ENCODE results near the gene SYF2. TPM values are rescaled to one million over a fixed set of nuclear protein-coding genes. Genes with fewer than 3 reads are reported as not detected.

Gene SYF2
- total and polyA plus RNA-seq, 7 experiments from 2014 or later, result 44.4 to 83.3 (median 71.6) TPM

DNA sequence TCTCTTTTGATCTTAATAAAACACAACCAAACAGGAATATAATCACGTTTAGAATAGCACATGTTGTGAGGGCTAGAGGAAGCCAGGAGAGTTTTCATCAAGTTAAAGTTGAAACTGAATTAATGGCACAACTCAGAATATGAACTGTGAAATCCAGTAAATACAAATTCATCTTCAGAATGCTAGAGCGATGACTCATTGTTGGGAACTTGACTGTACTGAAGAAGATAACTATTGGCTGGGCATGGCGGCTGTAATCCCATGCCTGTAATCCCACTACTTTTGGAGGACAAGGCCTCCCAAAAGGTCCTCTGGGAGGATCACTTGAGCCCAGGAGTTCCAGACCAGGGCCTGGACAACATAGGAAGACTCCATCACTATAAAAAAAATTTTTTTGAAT is 8.8 kb downstream of the SYF2 start:
- CTCF ChIA-PET, result interaction anchor here (0.6 kb wide), 1 partner anchor 456 kb away, joined by 4 read pairs; no protein-coding TSS in a partner anchor
- no peaks in the 10 kb centered on the region for H3K27me3 ChIP-seq (ENCODE audit: control insufficient read depth in 2 of 2, insufficient read depth in 2 of 2, low read length in 2 of 2)
- H3K4me3 ChIP-seq (ENCODE audit: low read length), result no peak overlapping the region
- H3K36me3 ChIP-seq (ENCODE audit: control insufficient read depth in 2 of 3, insufficient read depth in 3 of 3, low read length in 3 of 3), result peaks cover 17 to 78% (median 28%) of the 10 kb centered on the region in 3 experiments
- H3K27ac Mint-ChIP-seq, result no peak overlapping the region
- intact Hi-C loops (cut with micrococcal nuclease), result no loop called here
- H3K9me3 ChIP-seq (ENCODE audit: control insufficient read depth in 2 of 3, low read length in 3 of 3), result no peaks in the 10 kb centered on the region
- no peaks in the 10 kb centered on the region for H3K9me3 Mint-ChIP-seq
- H3K4me1 ChIP-seq (ENCODE audit: control insufficient read depth in 2 of 2, insufficient read depth in 2 of 2, low read length in 2 of 2), result no peaks in the 10 kb centered on the region
- no peak for ATAC-seq
- H3K36me3 Mint-ChIP-seq, result peaks cover 8 to 42% (median 31%) of the 10 kb centered on the region in 5 donors
- H3K4me1 Mint-ChIP-seq, result peaks cover 0 to 11% (median 5%) of the 10 kb centered on the region in 7 donors
- H3K4me3 Mint-ChIP-seq, result no peak overlapping the region
- H3K27me3 Mint-ChIP-seq, result no peaks in the 10 kb centered on the region
- DNase-seq, result no peak
- POLR2A ChIA-PET, result interaction anchor here (0.9 kb wide), 1 partner anchor 8 kb away, joined by 3 read pairs; the partner anchor contains the start of gene SYF2
- H3K27ac ChIP-seq (ENCODE audit: low read depth, low read length), result no peak overlapping the region

DNA sequence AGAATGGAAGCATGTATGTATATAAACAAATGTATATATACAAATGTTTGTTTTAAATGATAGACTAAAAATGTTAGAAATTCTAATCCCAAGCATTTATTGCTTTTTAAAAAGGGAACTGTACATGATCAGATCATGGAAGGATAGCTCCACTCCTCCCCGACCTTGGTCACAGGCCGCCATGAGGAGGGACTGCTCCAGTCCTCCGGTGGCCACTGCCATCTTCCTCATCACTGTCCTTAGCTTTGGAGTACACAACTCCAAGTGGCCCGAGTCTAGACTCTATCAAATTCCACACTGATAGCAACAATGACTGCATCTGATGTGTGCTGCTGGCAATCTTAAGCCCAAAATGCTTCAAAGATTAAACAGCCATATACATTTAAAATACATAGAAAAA is 9.7 kb downstream of the SYF2 start:
- ChIA-PET CTCF (interaction anchor here (0.6 kb wide), 1 partner anchor 1671 kb away, joined by 9 read pairs; no protein-coding TSS in a partner anchor), POLR2A (interaction anchor here (0.6 to 0.9 kb wide), 2 partner anchors 9 kb away, joined by 3 to 5 read pairs; partner anchors contain the start of gene SYF2)
- Mint-ChIP-seq H3K27me3 (no peaks in the 10 kb centered on the region), H3K4me1 (peaks cover 0 to 9% (median 2%) of the 10 kb centered on the region in 7 donors), H3K4me3 (no peak overlapping the region), H3K27ac (no peak overlapping the region), H3K9me3 (no peaks in the 10 kb centered on the region), H3K36me3 (peaks cover 3 to 36% (median 26%) of the 10 kb centered on the region in 5 donors)
- ATAC-seq, result no peak
- H3K4me1 ChIP-seq (ENCODE audit: control insufficient read depth in 2 of 2, insufficient read depth in 2 of 2, low read length in 2 of 2), result no peaks in the 10 kb centered on the region
- DNase-seq, result no peak
- H3K4me3 ChIP-seq (ENCODE audit: low read length), result no peak overlapping the region
- intact Hi-C loops (cut with micrococcal nuclease), result no loop called here
- H3K36me3 ChIP-seq (ENCODE audit: control insufficient read depth in 2 of 3, insufficient read depth in 3 of 3, low read length in 3 of 3), result peaks cover 17 to 69% (median 24%) of the 10 kb centered on the region in 3 experiments
- H3K27ac ChIP-seq (ENCODE audit: low read depth, low read length), result no peak overlapping the region
- no peaks in the 10 kb centered on the region for H3K27me3 ChIP-seq (ENCODE audit: control insufficient read depth in 2 of 2, insufficient read depth in 2 of 2, low read length in 2 of 2)
- no peaks in the 10 kb centered on the region for H3K9me3 ChIP-seq (ENCODE audit: control insufficient read depth in 2 of 3, low read length in 3 of 3)

GRCh38 chr1:25220666-25221065 is 11.6 kb downstream of the SYF2 start:
- Histone ChIP-seq H3K27ac (ENCODE audit: low read depth, low read length) (no peak overlapping the region), H3K4me1 (ENCODE audit: control insufficient read depth in 2 of 2, insufficient read depth in 2 of 2, low read length in 2 of 2) (no peaks in the 10 kb centered on the region), H3K27me3 (ENCODE audit: control insufficient read depth in 2 of 2, insufficient read depth in 2 of 2, low read length in 2 of 2) (no peaks in the 10 kb centered on the region), H3K4me3 (ENCODE audit: low read length) (no peak overlapping the region), H3K36me3 (ENCODE audit: control insufficient read depth in 2 of 3, insufficient read depth in 3 of 3, low read length in 3 of 3) (peaks cover 12 to 53% (median 13%) of the 10 kb centered on the region in 3 experiments), H3K9me3 (ENCODE audit: control insufficient read depth in 2 of 3, low read length in 3 of 3) (no peaks in the 10 kb centered on the region)
- no peak overlapping the region for H3K4me3 Mint-ChIP-seq
- H3K27ac Mint-ChIP-seq, result peak overlapping the region in 1 of 9 donors; percentile 72
- DNase-seq (no peak), ATAC-seq (no peak)
- CTCF ChIA-PET, result no interaction called here
- peaks cover 3 to 31% (median 17%) of the 10 kb centered on the region in 5 donors for H3K36me3 Mint-ChIP-seq
- intact Hi-C loops (cut with micrococcal nuclease), result no loop called here
- peaks cover 0 to 11% (median 7%) of the 10 kb centered on the region in 7 donors for H3K4me1 Mint-ChIP-seq
- H3K9me3 Mint-ChIP-seq, result no peaks in the 10 kb centered on the region
- POLR2A ChIA-PET, result no interaction called here
- H3K27me3 Mint-ChIP-seq, result no peaks in the 10 kb centered on the region

DNA sequence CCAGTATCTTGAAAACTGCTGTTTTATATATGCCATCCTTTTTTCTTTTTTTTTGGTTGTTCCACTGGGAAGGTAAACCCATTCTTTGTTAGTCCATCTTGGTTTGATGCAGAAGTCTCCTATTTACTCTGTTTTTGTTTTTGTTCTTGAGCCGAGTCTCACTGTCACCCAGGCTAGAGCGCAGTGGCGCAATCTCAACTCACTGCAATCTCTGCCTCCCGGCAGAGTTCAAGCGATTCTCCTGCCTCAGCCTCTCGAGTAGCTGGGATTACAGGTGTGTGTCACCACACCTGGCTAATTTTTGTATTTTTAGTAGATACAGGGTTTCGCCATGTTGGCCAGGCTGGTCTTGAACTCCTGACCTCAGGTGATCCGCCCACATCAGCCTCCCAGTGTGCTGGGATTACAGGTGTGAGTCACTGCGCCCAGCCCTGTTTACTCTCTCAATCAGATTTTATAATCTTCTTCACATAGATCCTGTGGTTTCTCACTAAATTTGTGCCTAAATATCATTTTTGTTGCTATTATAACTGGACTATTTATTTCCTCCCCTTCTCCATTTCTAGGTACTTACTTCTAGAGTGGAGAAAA is 12.5 kb downstream of the SYF2 start:
- intact Hi-C loops (cut with micrococcal nuclease), result no loop called here
- H3K4me1 Mint-ChIP-seq, result peaks cover 0 to 11% (median 7%) of the 10 kb centered on the region in 7 donors
- CTCF ChIA-PET, result interaction anchor here (0.6 kb wide), 1 partner anchor 817 kb away, joined by 4 read pairs; no protein-coding TSS in a partner anchor
- H3K27ac Mint-ChIP-seq, result peak overlapping the region in 4 of 9 donors; percentile 45 to 89 (median 67)
- no peaks in the 10 kb centered on the region for H3K27me3 ChIP-seq (ENCODE audit: control insufficient read depth in 2 of 2, insufficient read depth in 2 of 2, low read length in 2 of 2)
- no peak overlapping the region for H3K4me3 Mint-ChIP-seq
- peaks cover 3 to 30% (median 14%) of the 10 kb centered on the region in 5 donors for H3K36me3 Mint-ChIP-seq
- H3K9me3 ChIP-seq (ENCODE audit: control insufficient read depth in 2 of 3, low read length in 3 of 3), result no peaks in the 10 kb centered on the region
- no peaks in the 10 kb centered on the region for H3K9me3 Mint-ChIP-seq
- no peak for ATAC-seq
- DNase-seq, result no peak
- H3K4me1 ChIP-seq (ENCODE audit: control insufficient read depth in 2 of 2, insufficient read depth in 2 of 2, low read length in 2 of 2), result no peaks in the 10 kb centered on the region
- POLR2A ChIA-PET, result interaction anchor here (1.6 kb wide), 1 partner anchor 26 kb away, joined by 3 read pairs; no protein-coding TSS in a partner anchor
- no peak overlapping the region for H3K4me3 ChIP-seq (ENCODE audit: low read length)
- no peak overlapping the region for H3K27ac ChIP-seq (ENCODE audit: low read depth, low read length)
- no peaks in the 10 kb centered on the region for H3K27me3 Mint-ChIP-seq
- peaks cover 10 to 48% (median 13%) of the 10 kb centered on the region in 3 experiments for H3K36me3 ChIP-seq (ENCODE audit: control insufficient read depth in 2 of 3, insufficient read depth in 3 of 3, low read length in 3 of 3)

DNA sequence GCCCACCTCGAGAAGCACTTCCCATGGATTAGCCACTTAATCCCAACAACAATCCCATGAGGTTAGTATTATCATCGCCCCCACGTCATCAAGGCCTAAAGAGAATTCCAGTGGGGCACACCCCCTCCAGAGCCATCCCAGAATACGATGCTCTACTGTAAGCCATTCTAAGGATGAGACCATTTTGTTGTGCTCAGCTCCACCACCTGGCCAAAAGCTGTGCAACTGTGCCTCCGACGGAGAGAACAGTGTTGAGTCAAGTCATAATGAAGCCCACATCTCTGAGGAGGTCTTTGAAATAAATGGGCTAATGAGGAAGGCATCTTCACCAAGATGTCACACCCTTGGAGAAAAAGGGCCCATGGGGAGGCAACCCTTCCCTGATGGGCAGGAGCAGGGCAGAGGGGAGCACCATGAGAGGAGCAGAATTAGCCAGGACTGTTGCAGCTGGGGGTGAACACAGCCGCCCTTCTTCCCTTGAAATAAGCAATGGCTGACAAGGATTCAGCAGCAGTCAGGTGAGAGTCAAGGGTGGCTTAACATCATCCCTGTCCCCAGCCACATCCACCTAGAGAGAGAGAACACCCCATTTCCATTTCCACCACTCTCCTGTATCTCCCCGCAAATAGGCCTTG is 14.6 kb downstream of the SYF2 start:
- H3K27me3 ChIP-seq (ENCODE audit: control insufficient read depth in 2 of 2, insufficient read depth in 2 of 2, low read length in 2 of 2), result no peaks in the 10 kb centered on the region
- H3K9me3 ChIP-seq (ENCODE audit: control insufficient read depth in 2 of 3, low read length in 3 of 3), result no peaks in the 10 kb centered on the region
- no peak overlapping the region for H3K27ac ChIP-seq (ENCODE audit: low read depth, low read length)
- no peak overlapping the region for H3K4me3 ChIP-seq (ENCODE audit: low read length)
- POLR2A ChIA-PET, result no interaction called here
- Mint-ChIP-seq H3K36me3 (peaks cover 3 to 19% (median 6%) of the 10 kb centered on the region in 5 donors), H3K9me3 (no peaks in the 10 kb centered on the region), H3K4me1 (peaks cover 0 to 11% (median 6%) of the 10 kb centered on the region in 7 donors), H3K27ac (peak overlapping the region in 4 of 9 donors; percentile 21 to 56 (median 47)), H3K27me3 (no peaks in the 10 kb centered on the region), H3K4me3 (no peak overlapping the region)
- intact Hi-C loops (cut with micrococcal nuclease), result no loop called here
- peaks cover 3 to 29% (median 8%) of the 10 kb centered on the region in 3 experiments for H3K36me3 ChIP-seq (ENCODE audit: control insufficient read depth in 2 of 3, insufficient read depth in 3 of 3, low read length in 3 of 3)
- H3K4me1 ChIP-seq (ENCODE audit: control insufficient read depth in 2 of 2, insufficient read depth in 2 of 2, low read length in 2 of 2), result no peaks in the 10 kb centered on the region
- DNase-seq, result no peak
- ATAC-seq, result no peak
- CTCF ChIA-PET, result interaction anchor here (0.7 to 0.9 kb wide), 2 partner anchors 13 to 528 kb away, joined by 3 read pairs; no protein-coding TSS in a partner anchor

DNA sequence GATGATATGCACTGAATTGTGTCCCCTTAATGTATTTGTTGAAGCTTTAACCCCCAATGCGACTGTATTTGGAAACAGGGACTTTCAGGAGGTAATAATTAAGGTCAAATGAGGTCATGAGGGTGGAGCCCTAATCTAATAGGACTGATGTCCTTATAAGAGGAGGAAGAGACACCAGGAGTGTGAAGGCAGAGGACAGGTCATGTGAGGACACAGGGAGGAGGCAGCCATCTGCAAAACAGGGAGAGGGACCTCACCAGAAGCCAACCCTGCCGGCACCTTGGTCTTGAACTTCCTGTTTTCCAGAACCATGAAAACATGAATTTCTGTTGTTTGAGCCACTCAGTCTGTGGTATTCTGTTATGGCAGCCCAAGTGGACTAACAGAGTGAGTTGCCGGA is 15.3 kb downstream of the SYF2 start:
- H3K9me3 Mint-ChIP-seq, result no peaks in the 10 kb centered on the region
- no peaks in the 10 kb centered on the region for H3K27me3 ChIP-seq (ENCODE audit: control insufficient read depth in 2 of 2, insufficient read depth in 2 of 2, low read length in 2 of 2)
- H3K4me1 Mint-ChIP-seq, result peaks cover 0 to 11% (median 6%) of the 10 kb centered on the region in 7 donors
- no peak for ATAC-seq
- ChIA-PET CTCF (interaction anchor here (0.7 to 0.9 kb wide), 2 partner anchors 12 to 527 kb away, joined by 3 read pairs; no protein-coding TSS in a partner anchor), POLR2A (no interaction called here)
- H3K4me3 Mint-ChIP-seq, result no peak overlapping the region
- no peak overlapping the region for H3K4me3 ChIP-seq (ENCODE audit: low read length)
- H3K36me3 Mint-ChIP-seq, result peaks cover 0 to 17% (median 2%) of the 10 kb centered on the region in 5 donors
- H3K27me3 Mint-ChIP-seq, result peaks cover 0 to 2% (median 0%) of the 10 kb centered on the region in 5 donors
- no peak for DNase-seq
- peaks cover 3 to 24% (median 8%) of the 10 kb centered on the region in 3 experiments for H3K36me3 ChIP-seq (ENCODE audit: control insufficient read depth in 2 of 3, insufficient read depth in 3 of 3, low read length in 3 of 3)
- H3K27ac Mint-ChIP-seq, result peak overlapping the region in 1 of 9 donors; percentile 63
- no peaks in the 10 kb centered on the region for H3K4me1 ChIP-seq (ENCODE audit: control insufficient read depth in 2 of 2, insufficient read depth in 2 of 2, low read length in 2 of 2)
- no peaks in the 10 kb centered on the region for H3K9me3 ChIP-seq (ENCODE audit: control insufficient read depth in 2 of 3, low read length in 3 of 3)
- intact Hi-C loops (cut with micrococcal nuclease), result no loop called here
- H3K27ac ChIP-seq (ENCODE audit: low read depth, low read length), result no peak overlapping the region
